Astrocyte (in vitro differentiated cells and primary cell): Measurements from ENCODE around the gene SUPT20H.

Experiments
- CTCF ChIP-seq: IDR thresholded peaks from 2 replicates; pipeline ENCODE4 v1.5.1; 2011; ENCODE audit warnings: low read depth, mild to moderate bottlenecking, inconsistent platforms, low read length, moderate library complexity; ENCODE audit not compliant: insufficient read depth
- EZH2 ChIP-seq: IDR thresholded peaks from 2 replicates; pipeline ENCODE4 v1.6.1; 2012; ENCODE audit warnings: mild to moderate bottlenecking, low read length, inconsistent platforms; ENCODE audit not compliant: insufficient read depth

- TF ChIP-seq EZH2 (no peak), CTCF (no peak)
Measured at GRCh38 chr13:37072024-37072423, 12.5 kb upstream of the SUPT20H start.
